Measurements from ENCODE around the gene OR2A12. TPM values are rescaled to one million over a fixed set of nuclear protein-coding genes. Genes with fewer than 3 reads are reported as not detected.
A peak's percentile ranks its signal among the peaks of the same experiment; 100 is the strongest.
"Not testable (repeated sequence)": the region's sequence is repeated elsewhere in the genome, so short reads cannot be mapped to it uniquely, and the experiment has no call there.

The OR2A12 gene
- total RNA-seq, 1 experiment from 2014 or later, result not detected

- peak; percentile 3 for DNase-seq (ENCODE audit: low read depth)
Measured at GRCh38 chr7:144118341-144118740, 32.3 kb downstream of the OR2A12 start.

GRCh38 chr7:144122876-144123275 lies 36.8 kb downstream of the OR2A12 start, which contains the start of gene OR2A14:
Gene OR2A14 (plus strand): TSS chr7:144123176. CDS start chr7:144129113, 5,937 bp downstream.
- no peak for DNase-seq (ENCODE audit: low read depth)

- DNase-seq (ENCODE audit: low read depth), result peak; percentile 70
Measured at GRCh38 chr7:144127714-144128334, 41.7 kb downstream of the OR2A12 start.

- DNase-seq (ENCODE audit: low read depth), result not testable (repeated sequence)
Measured at GRCh38 chr7:144129601-144130000, 43.5 kb downstream of the OR2A12 start.

- DNase-seq (ENCODE audit: low read depth), result no peak
Measured at GRCh38 chr7:144130730-144131129, 44.7 kb downstream of the OR2A12 start.

- no peak for DNase-seq (ENCODE audit: low read depth)
Measured at GRCh38 chr7:144132262-144132661, 46.2 kb downstream of the OR2A12 start.

GRCh38 chr7:144133307-144133706 lies 47.2 kb downstream of the OR2A12 start:
- DNase-seq (ENCODE audit: low read depth), result no peak

GRCh38 chr7:144134116-144134515 lies 48.0 kb downstream of the OR2A12 start:
- no peak for DNase-seq (ENCODE audit: low read depth)

GRCh38 chr7:144137501-144137900 lies 51.4 kb downstream of the OR2A12 start:
- DNase-seq (ENCODE audit: low read depth), result no peak

- peak; percentile 9 for DNase-seq (ENCODE audit: low read depth)
Measured at GRCh38 chr7:144142187-144142586, 56.1 kb downstream of the OR2A12 start.

GRCh38 chr7:144144426-144144825 lies 58.3 kb downstream of the OR2A12 start:
- DNase-seq (ENCODE audit: low read depth), result no peak

- DNase-seq (ENCODE audit: low read depth), result no peak
Measured at GRCh38 chr7:144148224-144148827, 62.2 kb downstream of the OR2A12 start.

Other genes with a start within 250 kb of the OR2A12 start
- gene TCAF1, start 184.1 kb upstream of the OR2A12 start, total RNA-seq (2014; rRNA removed; shearing (Covaris generic)), result 43.7 and 45.3 TPM in 2 replicates
- gene OR2F2, start 151.0 kb upstream of the OR2A12 start, total RNA-seq (2014; rRNA removed; shearing (Covaris generic)), result not detected in 2 replicates
- gene OR2F1, start 131.4 kb upstream of the OR2A12 start, total RNA-seq (2014; rRNA removed; shearing (Covaris generic)), result not detected in 2 replicates
- gene OR6B1, start 86.0 kb upstream of the OR2A12 start, total RNA-seq (2014; rRNA removed; shearing (Covaris generic)), result not detected in 2 replicates
- not detected in 2 replicates for gene OR2A5, start 37.3 kb upstream of the OR2A12 start, total RNA-seq (2014; rRNA removed; shearing (Covaris generic))
- not detected in 2 replicates for gene OR2A25, start 16.5 kb upstream of the OR2A12 start, total RNA-seq (2014; rRNA removed; shearing (Covaris generic))
- not detected in 2 replicates for gene OR2A2, start 23.3 kb downstream of the OR2A12 start, total RNA-seq (2014; rRNA removed; shearing (Covaris generic))
- gene OR2A14, start 36.9 kb downstream of the OR2A12 start, total RNA-seq (2014; rRNA removed; shearing (Covaris generic)), result not detected in 2 replicates
- gene CTAGE4, start 97.2 kb downstream of the OR2A12 start, total RNA-seq (2014; rRNA removed; shearing (Covaris generic)), result 2.7 TPM in 1 of 2 replicates, not detected in the other
- not detected in 2 replicates for gene ARHGEF35, start 109.6 kb downstream of the OR2A12 start, total RNA-seq (2014; rRNA removed; shearing (Covaris generic))
- gene OR2A42, start 153.3 kb downstream of the OR2A12 start, total RNA-seq (2014; rRNA removed; shearing (Covaris generic)), result not detected in 2 replicates
- gene OR2A7, start 178.5 kb downstream of the OR2A12 start, total RNA-seq (2014; rRNA removed; shearing (Covaris generic)), result 0.07 and 0.98 TPM in 2 replicates
- gene CTAGE8, start 183.0 kb downstream of the OR2A12 start, total RNA-seq (2014; rRNA removed; shearing (Covaris generic)), result 0.05 and 0.42 TPM in 2 replicates
- gene OR2A1, start 226.1 kb downstream of the OR2A12 start, total RNA-seq (2014; rRNA removed; shearing (Covaris generic)), result 0.05 TPM in 1 of 2 replicates, not detected in the other